Muscle layer of duodenum (tissue), 2 donors: Measurements from ENCODE around the gene CNNM4.

Experiments used
- H3K27ac ChIP-seq: one replicate; pipeline ENCODE4 v1.7.0; 2013; ENCODE audit warnings: mild to moderate bottlenecking, low read length
- H3K27me3 ChIP-seq: one replicate; pipeline ENCODE4 v1.7.0; 2013; ENCODE audit warnings: low read depth, mild to moderate bottlenecking, control low read depth, low read length
- H3K36me3 ChIP-seq, 2 donors: one replicate each; pipeline ENCODE4 v1.7.0; 2013; ENCODE audit warnings: low read length in 2 of 2, control low read depth in 1 of 2, mild to moderate bottlenecking in 1 of 2; ENCODE audit not compliant: insufficient read depth in 2 of 2, control insufficient read depth in 1 of 2
- H3K4me1 ChIP-seq, 2 donors: one replicate each; pipeline ENCODE4 v1.7.0; 2013; ENCODE audit warnings: low read length in 2 of 2, mild to moderate bottlenecking in 2 of 2, control low read depth in 1 of 2, moderate library complexity in 1 of 2; ENCODE audit not compliant: insufficient read depth in 2 of 2, control insufficient read depth in 1 of 2
- H3K4me3 ChIP-seq, 2 donors: one replicate each; pipeline ENCODE4 v1.7.0; 2013; ENCODE audit warnings: low read length in 2 of 2, low read depth in 1 of 2, mild to moderate bottlenecking in 1 of 2
- H3K9me3 ChIP-seq, 2 donors: one replicate each; pipeline ENCODE4 v1.7.0; 2013; ENCODE audit warnings: low read length in 2 of 2, control low read depth in 1 of 2, mild to moderate bottlenecking in 1 of 2; ENCODE audit not compliant: control insufficient read depth in 1 of 2
- donor health status: healthy.

The CNNM4 gene

DNA sequence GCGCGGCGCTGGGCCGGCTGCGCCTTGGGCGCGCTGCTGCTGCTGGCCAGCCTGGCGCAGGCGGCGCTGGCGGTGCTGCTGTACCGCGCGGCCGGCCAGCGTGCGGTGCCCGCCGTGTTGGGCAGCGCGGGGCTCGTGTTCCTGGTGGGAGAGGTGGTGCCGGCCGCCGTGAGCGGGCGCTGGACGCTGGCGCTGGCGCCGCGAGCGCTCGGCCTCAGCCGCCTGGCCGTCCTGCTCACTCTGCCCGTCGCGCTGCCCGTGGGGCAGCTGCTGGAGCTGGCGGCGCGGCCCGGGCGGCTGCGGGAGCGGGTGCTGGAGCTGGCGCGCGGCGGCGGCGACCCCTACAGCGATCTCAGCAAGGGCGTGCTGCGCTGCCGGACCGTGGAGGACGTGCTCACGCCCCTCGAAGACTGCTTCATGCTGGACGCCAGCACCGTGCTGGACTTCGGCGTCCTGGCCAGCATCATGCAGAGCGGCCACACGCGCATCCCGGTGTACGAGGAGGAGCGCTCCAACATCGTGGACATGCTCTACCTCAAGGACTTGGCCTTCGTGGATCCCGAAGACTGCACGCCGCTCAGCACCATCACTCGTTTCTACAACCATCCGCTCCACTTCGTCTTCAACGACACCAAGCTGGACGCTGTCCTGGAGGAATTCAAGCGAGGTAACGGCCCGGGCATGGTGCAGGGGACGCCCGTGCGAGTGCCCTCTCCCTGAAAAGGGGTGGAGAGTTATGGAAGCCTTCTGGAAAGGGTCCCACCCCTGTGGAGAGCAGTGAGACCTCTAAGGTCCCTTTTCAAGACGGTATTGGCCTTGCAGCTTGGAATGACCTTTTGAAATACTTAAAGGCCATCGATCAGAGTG lies 56.4 kb downstream of the CNNM4 start:
- Histone ChIP-seq H3K9me3 (no peaks in the 10 kb centered on the region), H3K27me3 (no peaks in the 10 kb centered on the region), H3K36me3 (peaks cover 0 to 4% of the 10 kb centered on the region in 2 donors), H3K4me3 (peak overlapping the region; percentile 73 to 82), H3K4me1 (peaks cover 34 to 55% of the 10 kb centered on the region in 2 donors), H3K27ac (no peak overlapping the region)

DNA sequence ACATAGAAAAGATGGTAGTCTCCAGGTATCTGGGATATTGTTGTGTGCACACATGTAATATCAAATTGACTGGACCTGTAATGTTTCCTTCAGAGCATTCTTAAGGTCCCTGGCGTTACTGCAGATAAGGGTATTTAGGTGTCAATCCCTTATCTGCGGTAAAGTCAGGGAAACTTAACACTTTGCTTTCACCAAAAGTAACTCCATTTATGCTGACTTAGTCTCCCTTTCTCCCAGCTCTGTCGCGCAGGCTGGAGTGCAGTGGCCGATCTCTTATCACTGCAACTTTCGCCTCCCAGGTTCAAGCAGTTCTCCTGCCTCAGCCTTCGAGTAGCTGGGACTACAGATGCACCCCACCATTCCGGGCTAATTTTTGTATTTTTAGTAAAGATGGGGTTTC lies 57.2 kb downstream of the CNNM4 start:
- no peaks in the 10 kb centered on the region for H3K9me3 ChIP-seq
- no peaks in the 10 kb centered on the region for H3K27me3 ChIP-seq
- peak overlapping the region; percentile 73 to 82 for H3K4me3 ChIP-seq
- H3K27ac ChIP-seq: no peak overlapping the region
- peaks cover 31 to 49% of the 10 kb centered on the region in 2 donors for H3K4me1 ChIP-seq
- peaks cover 0 to 9% of the 10 kb centered on the region in 2 donors for H3K36me3 ChIP-seq

GRCh38 chr2:96819128-96819875 lies 58.6 kb downstream of the CNNM4 start:
- Histone ChIP-seq H3K36me3 (peaks cover 0 to 11% of the 10 kb centered on the region in 2 donors), H3K9me3 (no peaks in the 10 kb centered on the region), H3K27me3 (no peaks in the 10 kb centered on the region), H3K4me3 (peak overlapping the region; percentile 27 to 34), H3K4me1 (peaks cover 31 to 63% of the 10 kb centered on the region in 2 donors), H3K27ac (peak overlapping the region; percentile 1)

GRCh38 chr2:96819876-96820511 lies 59.3 kb downstream of the CNNM4 start:
- Histone ChIP-seq H3K9me3 (no peaks in the 10 kb centered on the region), H3K4me1 (peaks cover 31 to 67% of the 10 kb centered on the region in 2 donors), H3K27me3 (no peaks in the 10 kb centered on the region), H3K27ac (peak overlapping the region; percentile 1), H3K36me3 (peaks cover under 1 to 15% of the 10 kb centered on the region in 2 donors), H3K4me3 (peak overlapping the region in 1 of 2 donors; percentile 19)

DNA sequence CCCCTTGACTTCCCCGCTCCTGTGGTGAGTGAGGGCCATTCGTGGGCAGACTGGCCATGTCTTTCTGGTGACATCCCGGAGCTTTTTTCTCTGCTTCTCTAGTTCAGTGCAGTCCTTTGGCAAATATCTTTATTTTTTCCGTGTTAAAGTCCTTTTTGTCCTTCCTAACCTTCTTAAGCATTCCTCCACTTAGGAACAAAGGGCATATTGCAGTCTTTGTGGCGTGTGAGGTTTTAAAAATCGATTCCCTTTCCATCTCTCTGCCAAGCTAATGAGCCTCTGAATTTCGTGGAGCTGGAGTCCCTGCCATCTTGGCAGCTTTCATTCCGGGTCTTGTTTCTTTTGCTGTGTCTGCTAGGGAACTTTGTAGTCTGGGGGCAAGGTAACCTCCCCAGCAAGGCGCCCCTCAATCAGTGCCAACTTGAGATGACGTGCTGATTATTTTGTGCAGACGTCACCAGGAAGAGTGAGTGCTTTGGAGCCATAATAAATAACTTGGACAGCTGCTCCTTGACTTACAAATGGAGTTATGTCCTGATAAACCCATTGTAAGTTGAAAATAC lies 60.5 kb downstream of the CNNM4 start:
- no peaks in the 10 kb centered on the region for H3K27me3 ChIP-seq
- no peak overlapping the region for H3K27ac ChIP-seq
- no peaks in the 10 kb centered on the region for H3K9me3 ChIP-seq
- peaks cover 28 to 62% of the 10 kb centered on the region in 2 donors for H3K4me1 ChIP-seq
- H3K36me3 ChIP-seq: peaks cover 12 to 23% of the 10 kb centered on the region in 2 donors
- H3K4me3 ChIP-seq: no peak overlapping the region

DNA sequence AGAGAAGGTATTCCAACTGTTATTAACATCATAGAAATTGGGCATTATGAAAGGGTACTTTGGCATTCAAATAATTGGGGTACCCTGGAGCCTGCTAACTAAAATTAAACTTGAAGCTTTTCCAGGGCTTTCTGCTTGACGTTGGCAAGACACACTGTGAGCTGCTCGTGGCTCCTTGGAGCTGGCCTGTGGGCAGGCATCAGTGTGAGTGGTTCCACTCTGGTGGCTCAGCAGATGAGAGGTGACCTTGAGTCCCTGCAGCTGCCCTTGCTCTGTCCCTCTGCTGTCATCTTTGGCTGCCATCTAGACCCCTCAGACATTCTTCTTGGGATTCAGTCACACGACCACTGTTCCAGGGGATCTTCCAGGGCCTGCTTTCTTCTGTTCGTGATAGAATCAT lies 62.1 kb downstream of the CNNM4 start:
- Histone ChIP-seq H3K36me3 (peaks cover 26% of the 10 kb centered on the region in 2 donors), H3K27me3 (no peaks in the 10 kb centered on the region), H3K4me3 (no peak overlapping the region), H3K27ac (no peak overlapping the region), H3K4me1 (peaks cover 22 to 55% of the 10 kb centered on the region in 2 donors), H3K9me3 (no peaks in the 10 kb centered on the region)

DNA sequence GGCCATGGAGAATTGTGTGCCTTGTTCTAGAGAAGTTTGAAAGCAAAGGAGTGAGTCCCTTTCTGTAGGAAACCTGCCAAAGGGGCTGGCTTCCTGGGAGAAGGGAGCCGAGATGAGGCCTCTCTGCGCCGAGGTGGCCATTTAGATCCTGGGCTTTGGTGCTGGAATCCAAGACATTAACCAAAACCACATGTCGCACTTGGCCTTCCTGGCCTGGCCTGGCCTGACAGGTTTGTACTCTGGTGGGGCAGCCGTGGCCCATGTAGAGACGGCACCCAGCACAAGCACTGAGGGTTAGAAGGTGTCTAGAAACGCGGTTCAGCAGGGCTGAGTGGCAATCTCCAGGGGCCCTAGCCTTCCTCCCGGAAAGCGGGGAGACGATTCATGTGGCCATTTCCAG lies 62.5 kb downstream of the CNNM4 start:
- Histone ChIP-seq H3K9me3 (no peaks in the 10 kb centered on the region), H3K4me1 (peaks cover 21 to 51% of the 10 kb centered on the region in 2 donors), H3K27me3 (no peaks in the 10 kb centered on the region), H3K4me3 (no peak overlapping the region), H3K36me3 (peaks cover 30% of the 10 kb centered on the region in 2 donors), H3K27ac (no peak overlapping the region)

DNA sequence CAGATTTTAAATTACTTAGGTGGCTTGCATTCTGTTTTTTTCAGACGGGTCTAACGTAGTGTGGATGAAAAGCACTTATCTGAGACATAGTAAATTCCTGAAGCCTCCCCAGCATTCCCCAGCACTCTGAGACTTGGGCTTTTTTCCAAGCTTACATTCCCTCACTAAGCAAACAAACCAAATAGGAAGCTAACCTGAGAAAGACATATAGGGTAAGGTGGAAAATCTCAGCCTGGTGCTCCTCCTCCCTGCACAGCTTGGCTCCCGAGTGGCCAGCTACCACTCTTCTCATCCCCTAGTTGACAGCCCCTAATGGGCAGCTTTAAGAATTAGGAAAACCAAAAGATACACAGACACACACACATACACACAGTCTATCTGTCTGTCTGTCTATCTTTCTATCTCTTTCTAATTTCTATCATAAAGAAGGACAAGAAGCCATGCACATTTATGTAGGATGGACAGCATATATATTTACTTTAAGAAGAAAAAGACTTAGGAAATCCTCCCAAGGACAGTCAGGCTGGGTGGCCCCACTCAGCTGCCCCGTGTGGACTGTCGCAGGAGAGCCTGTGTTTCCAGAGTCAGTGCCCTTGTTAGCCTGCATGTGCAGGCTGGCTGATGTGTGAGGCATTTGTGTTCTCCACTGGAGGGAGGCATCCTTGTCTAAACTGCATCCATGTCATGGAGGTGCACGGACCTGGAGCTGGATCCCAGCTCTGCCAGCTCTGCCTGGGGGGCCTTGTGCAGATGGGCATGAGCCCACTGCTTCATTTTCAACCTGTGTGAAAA lies 63.6 kb downstream of the CNNM4 start:
- Histone ChIP-seq H3K4me1 (peaks cover 12 to 41% of the 10 kb centered on the region in 2 donors), H3K4me3 (no peak overlapping the region), H3K27me3 (no peaks in the 10 kb centered on the region), H3K27ac (no peak overlapping the region), H3K9me3 (no peaks in the 10 kb centered on the region), H3K36me3 (peaks cover 34 to 38% of the 10 kb centered on the region in 2 donors)

DNA sequence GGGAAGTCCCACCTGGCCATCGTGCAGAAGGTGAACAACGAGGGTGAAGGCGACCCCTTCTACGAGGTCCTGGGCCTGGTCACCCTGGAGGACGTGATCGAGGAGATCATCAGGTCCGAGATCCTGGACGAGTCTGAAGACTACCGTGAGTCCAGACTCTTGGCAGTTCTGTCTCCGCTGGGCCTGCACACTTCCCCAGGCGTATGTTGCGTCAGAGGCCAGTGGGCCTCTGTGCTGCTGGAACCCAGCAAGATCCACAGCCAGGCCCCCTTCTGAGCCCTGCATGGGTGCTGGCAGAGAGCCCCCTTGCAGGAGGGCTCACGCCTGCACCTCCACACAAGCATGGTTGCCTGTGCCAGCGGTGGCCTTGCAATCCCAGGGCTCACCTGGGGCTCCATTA lies 64.4 kb downstream of the CNNM4 start:
- Histone ChIP-seq H3K27me3 (no peaks in the 10 kb centered on the region), H3K27ac (no peak overlapping the region), H3K36me3 (peaks cover 40 to 46% of the 10 kb centered on the region in 2 donors), H3K9me3 (no peaks in the 10 kb centered on the region), H3K4me3 (no peak overlapping the region), H3K4me1 (peaks cover 6 to 34% of the 10 kb centered on the region in 2 donors)

- Histone ChIP-seq H3K36me3 (peaks cover 41 to 60% of the 10 kb centered on the region in 2 donors), H3K4me1 (peaks cover 0 to 23% of the 10 kb centered on the region in 2 donors), H3K27me3 (no peaks in the 10 kb centered on the region), H3K4me3 (no peak overlapping the region), H3K9me3 (no peaks in the 10 kb centered on the region), H3K27ac (no peak overlapping the region)
These were observed 66.0 kb downstream of the CNNM4 start for GRCh38 chr2:96826546-96827278.
